NT2/D1 (cell line): ENCODE measurements around the gene ABR.

ENCODE experiments used
- SUZ12 ChIP-seq: IDR thresholded peaks from 2 replicates; pipeline ENCODE4 v1.6.1; 2011; ENCODE audit not compliant: insufficient read length, insufficient read depth; ENCODE audit errors: extremely low read depth
- ZNF274 ChIP-seq: IDR thresholded peaks from 2 replicates; pipeline ENCODE4 v1.6.1; 2011; ENCODE audit warnings: mild to moderate bottlenecking, low read depth, low read length

- TF ChIP-seq ZNF274 (no peak), SUZ12 (no peak)
Observed at GRCh38 chr17:981292-981658, 198.5 kb downstream of the ABR start.
